ENCODE data around the gene SPATA19. TPM values are rescaled to one million over a fixed set of nuclear protein-coding genes. Genes with fewer than 3 reads are reported as not detected.

The SPATA19 gene
- total RNA-seq, 4 donors from 2014 or later: 0.94 TPM; not detected in 3

GRCh38 chr11:133832096-133832990 is 13.0 kb downstream of the SPATA19 start:
- no peak for DNase-seq
- no peak for TF ChIP-seq CTCF (IDR thresholded peaks at IDR 0.05)
- TF ChIP-seq POLR2A (IDR thresholded peaks at IDR 0.05): no peak
- Histone ChIP-seq H3K9me3 (no peaks in the 10 kb centered on the region), H3K27ac (no peak overlapping the region), H3K36me3 (no peaks in the 10 kb centered on the region), H3K27me3 (no peaks in the 10 kb centered on the region), H3K4me1 (no peaks in the 10 kb centered on the region), H3K4me3 (replicated peaks in 1 of 3) (no peak overlapping the region)
- intact Hi-C loops (cut with DNase I): loop anchor here (5.0 kb wide), 1 partner anchor 750 kb away; no protein-coding TSS in a partner anchor
- 79 to 86% methylated on average over 26 to 45 of the region's 53 CpGs for WGBS, 2 donors

GRCh38 chr11:133830931-133831907 is 14.1 kb downstream of the SPATA19 start:
- H3K27me3 ChIP-seq: no peaks in the 10 kb centered on the region
- H3K9me3 ChIP-seq: no peaks in the 10 kb centered on the region
- DNase-seq: no peak
- 76% methylated on average over 8 of the region's 8 CpGs for WGBS, 2 donors
- H3K27ac ChIP-seq: no peak overlapping the region
- no peaks in the 10 kb centered on the region for H3K36me3 ChIP-seq
- H3K4me1 ChIP-seq: no peaks in the 10 kb centered on the region
- no peak overlapping the region for H3K4me3 ChIP-seq (replicated peaks in 1 of 3)
- intact Hi-C loops (cut with DNase I): loop anchor here (5.0 kb wide), 1 partner anchor 749 kb away; no protein-coding TSS in a partner anchor
- TF ChIP-seq CTCF (IDR thresholded peaks at IDR 0.05) (no peak), POLR2A (IDR thresholded peaks at IDR 0.05) (no peak)

GRCh38 chr11:133829566-133829965 is 15.7 kb downstream of the SPATA19 start:
- H3K4me1 ChIP-seq: no peaks in the 10 kb centered on the region
- DNase-seq: no peak
- no peaks in the 10 kb centered on the region for H3K36me3 ChIP-seq
- H3K9me3 ChIP-seq: no peaks in the 10 kb centered on the region
- no peak overlapping the region for H3K4me3 ChIP-seq (replicated peaks in 1 of 3)
- TF ChIP-seq POLR2A (IDR thresholded peaks at IDR 0.05) (no peak), CTCF (IDR thresholded peaks at IDR 0.05) (no peak)
- intact Hi-C loops (cut with DNase I): no loop called here
- H3K27me3 ChIP-seq: no peaks in the 10 kb centered on the region
- 90 to 100% methylated on average over 1 of the region's 2 CpGs for WGBS, 2 donors
- H3K27ac ChIP-seq: no peak overlapping the region

GRCh38 chr11:133828871-133829270 is 16.4 kb downstream of the SPATA19 start:
- no peak for TF ChIP-seq CTCF (IDR thresholded peaks at IDR 0.05)
- no peak for TF ChIP-seq POLR2A (IDR thresholded peaks at IDR 0.05)
- Histone ChIP-seq H3K9me3 (no peaks in the 10 kb centered on the region), H3K4me1 (no peaks in the 10 kb centered on the region), H3K4me3 (replicated peaks in 1 of 3) (no peak overlapping the region), H3K27ac (no peak overlapping the region), H3K27me3 (no peaks in the 10 kb centered on the region), H3K36me3 (no peaks in the 10 kb centered on the region)
- intact Hi-C loops (cut with DNase I): no loop called here
- 71 to 79% methylated on average over 5 of the region's 5 CpGs for WGBS, 2 donors
- no peak for DNase-seq
